ENCODE results near the gene SPAG17. TPM values are rescaled to one million over a fixed set of nuclear protein-coding genes. Genes with fewer than 3 reads are reported as not detected.

Gene SPAG17
- total RNA-seq, 1 donor from 2014 or later = 1.9 TPM

GRCh38 chr1:118023199-118023598, 161.8 kb downstream of the SPAG17 start:
- Mint-ChIP-seq H3K36me3 (ENCODE audit: low read depth, unreplicated experiment) (no peaks in the 10 kb centered on the region), H3K27me3 (ENCODE audit: low read depth, unreplicated experiment) (no peaks in the 10 kb centered on the region), H3K27ac (ENCODE audit: unreplicated experiment) (no peak overlapping the region), H3K9me3 (ENCODE audit: unreplicated experiment) (no peaks in the 10 kb centered on the region), H3K4me1 (ENCODE audit: low read depth, unreplicated experiment) (no peaks in the 10 kb centered on the region), H3K4me3 (ENCODE audit: unreplicated experiment) (no peak overlapping the region)
- Histone ChIP-seq H3K4me3 (ENCODE audit: insufficient read depth, low read depth, low read length) (no peak overlapping the region), H2AFZ (ENCODE audit: low read depth, low read length) (no peak overlapping the region), H3K27ac (ENCODE audit: low read depth, low read length) (no peak overlapping the region), H3K4me1 (ENCODE audit: insufficient read depth, low read length) (no peaks in the 10 kb centered on the region), H3K79me2 (ENCODE audit: insufficient read depth, low read length) (no peaks in the 10 kb centered on the region), H3K27me3 (ENCODE audit: insufficient read depth, low read length) (peaks cover 5% of the 10 kb centered on the region), H3K9me3 (ENCODE audit: insufficient read depth, low read depth, low read length) (no peaks in the 10 kb centered on the region), H4K20me1 (ENCODE audit: insufficient read depth, low read length) (no peaks in the 10 kb centered on the region), H3K36me3 (ENCODE audit: insufficient read depth, low read length) (no peaks in the 10 kb centered on the region), H3K9ac (ENCODE audit: low read length) (no peak overlapping the region), H3K4me2 (ENCODE audit: low read length) (no peak overlapping the region)
- no peak for TF ChIP-seq CTCF (IDR thresholded peaks at IDR 0.05; ENCODE audit: insufficient read depth, low read depth, low read length)
- TF ChIP-seq EZH2 (IDR thresholded peaks at IDR 0.05; ENCODE audit: insufficient read depth, low read length) = no peak
- FAIRE-seq = no peak
- no peak for DNase-seq (ENCODE audit: low read depth)

- no peak overlapping the region for H3K4me3 Mint-ChIP-seq (ENCODE audit: unreplicated experiment)
Observed at GRCh38 chr1:118021668-118022067, 163.4 kb downstream of the SPAG17 start.

More at GRCh38 chr1:118021668-118022067, 163.4 kb downstream of the SPAG17 start:
- H3K27me3 ChIP-seq (ENCODE audit: insufficient read depth, low read length) = peaks cover 5% of the 10 kb centered on the region
- no peaks in the 10 kb centered on the region for H3K9me3 ChIP-seq (ENCODE audit: insufficient read depth, low read depth, low read length)
- no peak overlapping the region for H3K9ac ChIP-seq (ENCODE audit: low read length)
- H2AFZ ChIP-seq (ENCODE audit: low read depth, low read length) = no peak overlapping the region
- FAIRE-seq (no peak), DNase-seq (ENCODE audit: low read depth) (no peak)
- no peak for TF ChIP-seq EZH2 (IDR thresholded peaks at IDR 0.05; ENCODE audit: insufficient read depth, low read length)
- no peak for TF ChIP-seq CTCF (IDR thresholded peaks at IDR 0.05; ENCODE audit: insufficient read depth, low read depth, low read length)
- Mint-ChIP-seq H3K9me3 (ENCODE audit: unreplicated experiment) (no peaks in the 10 kb centered on the region), H3K27ac (ENCODE audit: unreplicated experiment) (no peak overlapping the region), H3K27me3 (ENCODE audit: low read depth, unreplicated experiment) (no peaks in the 10 kb centered on the region), H3K4me1 (ENCODE audit: low read depth, unreplicated experiment) (no peaks in the 10 kb centered on the region), H3K36me3 (ENCODE audit: low read depth, unreplicated experiment) (no peaks in the 10 kb centered on the region)
- H3K4me1 ChIP-seq (ENCODE audit: insufficient read depth, low read length) = no peaks in the 10 kb centered on the region
- no peak overlapping the region for H3K4me3 ChIP-seq (ENCODE audit: insufficient read depth, low read depth, low read length)
- H3K27ac ChIP-seq (ENCODE audit: low read depth, low read length) = no peak overlapping the region
- no peaks in the 10 kb centered on the region for H3K79me2 ChIP-seq (ENCODE audit: insufficient read depth, low read length)
- no peak overlapping the region for H3K4me2 ChIP-seq (ENCODE audit: low read length)
- H3K36me3 ChIP-seq (ENCODE audit: insufficient read depth, low read length) = no peaks in the 10 kb centered on the region
- H4K20me1 ChIP-seq (ENCODE audit: insufficient read depth, low read length) = no peaks in the 10 kb centered on the region

Measured in astrocyte (in vitro differentiated cells and primary cell).